Activated gamma-delta T cell treated with anti-CD3 and anti-CD28 coated beads, Interleukin-2, amount 50 U/mL, for 16 hours (primary cell): ENCODE data around the gene TNFRSF19.
"Not testable (repeated sequence)": the region's sequence is repeated elsewhere in the genome, so short reads cannot be mapped to it uniquely, and the experiment has no call there.

Experiments used
- DNase-seq: peaks from one replicate; pipeline ENCODE4 v3.0.0-alpha.2; 2020; ENCODE audit warnings: low read depth

The TNFRSF19 gene

DNA sequence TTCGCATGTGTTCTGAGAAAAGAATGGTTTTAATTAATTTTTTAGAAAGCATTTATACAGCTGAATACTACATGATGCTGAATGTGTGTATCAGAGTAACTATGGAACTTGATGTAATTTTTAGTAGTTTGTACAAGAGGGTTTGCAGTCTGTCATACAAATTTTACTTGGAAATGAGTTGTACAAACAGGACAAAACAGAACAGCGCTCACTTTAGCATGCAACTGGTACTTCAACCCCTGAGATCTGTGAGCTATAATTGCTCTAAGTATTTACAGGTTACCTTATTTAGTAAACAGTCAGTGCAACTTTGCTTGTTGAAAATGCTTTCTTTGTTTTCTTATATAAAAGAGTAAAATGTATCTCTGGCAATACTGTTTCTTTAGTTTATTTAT, 706 bp downstream of the TNFRSF19 start:
- no peak for DNase-seq

DNA sequence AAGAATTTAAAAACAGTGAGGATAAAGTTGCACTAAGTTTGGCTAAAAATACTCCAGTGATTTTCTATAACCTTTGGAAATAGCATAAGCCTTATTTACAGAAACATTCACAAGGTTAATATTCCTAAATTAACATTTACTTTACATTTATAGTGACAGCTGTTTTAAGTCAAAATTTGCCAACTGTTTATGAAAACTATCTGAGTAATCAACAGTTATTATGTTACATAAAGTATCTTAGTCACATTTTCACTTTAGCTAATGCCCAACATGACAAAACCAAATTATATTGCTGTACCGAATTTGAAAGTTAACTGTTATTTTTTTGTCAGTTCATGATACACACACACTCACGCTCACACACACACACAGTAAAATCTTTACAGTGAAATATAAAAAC, 1.2 kb downstream of the TNFRSF19 start:
- DNase-seq = no peak

DNA sequence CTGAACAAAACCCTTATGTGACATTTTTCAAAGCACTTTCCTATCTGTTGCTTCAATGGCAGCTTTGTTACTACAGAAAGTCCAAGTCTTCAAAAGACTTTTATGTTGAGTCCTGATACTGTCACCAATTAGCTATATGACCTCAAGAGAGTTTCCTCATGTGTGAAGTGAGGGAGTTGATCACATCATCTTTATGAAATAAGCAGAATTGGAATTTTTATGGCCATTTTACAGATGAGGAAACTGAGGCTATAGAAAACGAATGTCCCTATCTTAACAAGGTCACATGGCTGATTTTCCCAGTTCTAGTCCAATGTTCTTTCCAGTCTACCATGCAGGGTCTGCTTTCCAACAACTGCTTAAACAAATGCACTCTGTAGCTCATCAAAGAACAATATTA, 2.6 kb downstream of the TNFRSF19 start:
- DNase-seq = no peak

DNA sequence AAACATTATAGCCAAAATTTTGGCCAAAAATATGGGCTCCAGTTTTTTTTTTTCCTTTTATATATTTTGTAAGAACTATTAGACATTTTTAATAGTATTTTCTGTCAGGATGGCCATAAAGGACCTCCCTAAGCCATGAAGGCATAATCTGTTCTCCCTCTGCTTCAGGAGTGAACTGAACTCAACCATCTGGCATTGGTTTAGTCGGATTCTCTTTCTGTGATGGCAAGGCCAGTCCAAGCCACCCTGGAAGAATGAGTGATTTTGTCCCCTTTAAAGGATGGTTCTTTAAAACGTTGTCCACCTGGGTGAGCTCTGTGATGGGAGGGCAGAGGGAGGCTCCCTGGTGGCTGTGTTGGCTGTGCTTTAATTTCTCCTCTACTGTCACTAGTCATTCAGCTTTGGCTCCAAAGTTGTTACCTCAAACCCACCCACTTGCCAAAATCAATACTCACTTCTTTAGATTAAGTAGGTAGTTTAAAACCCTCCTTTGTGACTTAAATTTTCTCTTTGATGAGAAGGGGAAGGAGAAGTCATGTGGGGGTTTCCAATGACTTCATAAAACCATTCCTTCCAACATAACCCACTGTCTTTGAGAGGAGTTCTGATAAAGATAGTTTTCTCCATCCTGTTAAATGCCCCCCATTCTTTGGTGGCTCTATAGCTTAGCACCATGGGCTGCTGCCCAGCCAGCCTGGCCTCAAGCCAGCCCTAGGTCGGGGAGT, 4.4 kb downstream of the TNFRSF19 start:
- no peak for DNase-seq

DNA sequence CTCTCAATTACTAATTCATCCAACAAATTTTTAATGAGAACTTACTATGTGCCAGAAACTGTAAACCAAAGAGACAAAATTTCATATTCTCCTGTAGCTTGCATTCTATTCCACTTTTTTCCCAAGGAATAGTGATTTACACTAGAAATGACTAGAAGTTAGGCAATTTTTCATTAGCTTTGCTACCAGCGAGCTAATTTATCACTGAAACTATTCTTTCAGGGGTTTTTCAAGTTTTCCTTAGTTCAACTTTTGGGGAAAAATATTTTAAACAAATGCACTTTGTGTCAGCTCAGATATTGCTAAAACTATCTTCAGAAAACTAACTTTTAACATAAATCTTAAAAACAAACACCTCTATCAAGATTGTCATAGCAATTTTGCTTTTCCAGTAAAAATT, 5.4 kb downstream of the TNFRSF19 start:
- DNase-seq = no peak

DNA sequence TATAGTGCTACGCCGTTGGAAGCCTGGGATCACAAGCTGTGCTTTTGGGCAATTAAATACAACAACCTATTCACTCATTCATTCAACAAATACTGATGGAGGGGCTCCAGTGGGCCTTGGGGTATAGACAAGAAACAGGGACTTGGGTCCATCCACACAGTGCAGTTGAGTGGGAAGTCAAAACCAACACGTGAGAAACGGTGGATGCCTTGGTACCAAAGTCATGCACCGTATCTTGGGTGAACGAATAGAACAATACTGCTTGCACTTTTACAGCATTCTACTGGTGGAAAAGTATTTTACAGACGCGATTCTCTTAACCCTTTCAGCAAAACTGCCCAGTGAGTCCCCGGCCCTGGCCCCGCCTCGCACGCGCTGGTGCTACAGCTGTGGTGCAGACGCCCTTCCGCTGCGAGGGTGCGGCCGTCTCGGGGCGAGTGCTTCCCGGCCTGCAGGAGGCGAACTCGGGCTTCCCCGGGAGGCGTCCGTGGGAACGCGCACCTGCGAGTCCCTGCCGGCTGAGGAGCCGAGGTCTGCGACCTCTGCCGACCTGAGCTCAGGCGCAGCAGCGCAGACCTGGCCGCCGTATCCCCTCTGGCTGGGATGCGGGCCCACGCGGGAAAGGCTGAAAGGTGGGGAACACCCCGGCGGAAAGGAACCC, 8.3 kb downstream of the TNFRSF19 start:
- DNase-seq = peak; percentile 12

DNA sequence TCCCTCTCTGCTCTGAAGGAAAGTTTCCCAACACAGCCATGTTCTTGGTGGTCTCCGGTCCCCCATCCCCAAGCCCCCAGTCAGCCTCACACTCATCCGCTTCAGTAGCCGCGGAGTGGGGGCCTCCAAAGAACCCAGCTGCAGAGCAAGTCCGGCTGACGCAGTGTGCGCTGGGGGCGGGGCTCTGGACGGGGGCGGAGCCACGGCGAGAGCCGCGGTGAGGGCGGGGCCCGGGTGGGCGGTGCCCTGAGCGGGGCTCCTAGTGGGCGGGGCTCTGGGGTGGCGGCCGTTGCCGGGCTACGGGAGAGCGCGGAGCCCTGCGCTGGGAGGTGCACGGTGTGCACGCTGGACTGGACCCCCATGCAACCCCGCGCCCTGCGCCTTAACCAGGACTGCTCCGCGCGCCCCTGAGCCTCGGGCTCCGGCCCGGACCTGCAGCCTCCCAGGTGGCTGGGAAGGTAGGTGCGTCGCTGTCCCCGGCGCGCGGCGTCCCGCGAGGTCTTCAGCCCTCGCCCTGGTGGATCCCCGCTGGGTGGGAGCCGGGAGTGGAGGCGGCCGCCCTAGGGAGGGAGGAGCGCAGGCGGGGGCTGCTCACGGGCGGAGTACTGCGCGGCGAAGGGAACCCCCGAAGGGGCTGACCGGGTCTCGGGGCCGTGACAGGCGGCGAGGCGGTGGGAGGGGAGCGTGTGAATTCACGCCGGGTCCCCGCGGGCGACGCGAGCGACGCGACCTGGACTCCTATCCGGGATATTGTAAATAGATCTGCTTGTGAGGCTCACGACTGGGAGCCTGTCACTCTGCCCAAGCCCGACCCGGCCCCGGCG, 9.1 kb downstream of the TNFRSF19 start:
- DNase-seq = peak; percentile 85

DNA sequence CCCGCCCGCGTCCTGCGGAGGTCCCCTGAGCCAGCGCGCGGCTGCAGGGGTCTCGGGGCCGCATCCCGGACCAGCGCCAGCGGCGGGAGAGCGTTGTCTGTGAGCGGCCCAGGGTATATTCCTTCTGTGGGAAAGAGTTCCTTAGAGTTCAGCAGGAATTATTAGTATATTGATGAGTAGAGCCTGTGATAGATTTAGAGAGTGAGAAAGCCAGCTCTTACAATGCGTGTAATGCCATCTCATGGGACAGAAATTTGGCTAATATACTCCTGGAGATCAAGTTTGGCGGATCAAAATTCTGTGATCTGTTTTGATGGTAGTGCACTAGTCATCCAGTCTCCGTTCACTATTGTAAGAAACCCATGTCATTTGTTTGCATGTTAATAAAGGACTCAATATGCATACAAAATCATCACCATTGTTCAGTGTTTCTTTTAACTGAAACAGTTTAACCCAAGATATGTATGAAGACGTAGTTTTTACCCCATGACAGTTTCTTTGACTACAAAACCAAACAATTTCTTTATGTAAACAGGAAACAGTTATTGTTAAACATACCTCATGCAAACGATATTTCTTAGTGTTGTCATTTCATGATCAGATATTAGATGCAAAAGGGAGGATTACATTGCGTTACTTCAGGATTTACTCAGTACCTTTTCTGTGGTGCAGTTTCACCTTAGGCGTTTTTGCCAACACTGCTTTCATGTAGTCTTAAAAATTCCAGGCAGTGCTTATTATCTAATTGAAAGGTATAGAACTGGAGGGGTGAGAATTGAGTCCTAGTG, 9.9 kb downstream of the TNFRSF19 start:
- no peak for DNase-seq

DNA sequence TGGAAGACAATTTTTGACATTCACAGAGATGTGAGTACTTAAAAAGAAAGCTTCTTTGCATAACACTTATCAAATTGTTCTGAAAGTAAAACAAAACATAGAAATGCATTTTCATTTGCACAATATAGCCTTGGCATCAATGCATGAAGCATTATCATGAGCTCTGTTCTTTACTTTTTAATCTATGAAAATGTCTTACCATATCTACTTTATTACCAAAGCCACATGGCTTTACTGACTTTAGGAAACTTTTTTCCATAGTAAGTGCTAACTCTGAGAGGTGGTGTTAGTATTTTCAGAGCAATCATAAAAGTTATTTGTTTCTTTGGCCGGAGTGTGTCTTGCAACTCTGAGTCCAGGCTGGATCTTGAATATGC, 10.5 kb downstream of the TNFRSF19 start:
- DNase-seq = no peak

DNA sequence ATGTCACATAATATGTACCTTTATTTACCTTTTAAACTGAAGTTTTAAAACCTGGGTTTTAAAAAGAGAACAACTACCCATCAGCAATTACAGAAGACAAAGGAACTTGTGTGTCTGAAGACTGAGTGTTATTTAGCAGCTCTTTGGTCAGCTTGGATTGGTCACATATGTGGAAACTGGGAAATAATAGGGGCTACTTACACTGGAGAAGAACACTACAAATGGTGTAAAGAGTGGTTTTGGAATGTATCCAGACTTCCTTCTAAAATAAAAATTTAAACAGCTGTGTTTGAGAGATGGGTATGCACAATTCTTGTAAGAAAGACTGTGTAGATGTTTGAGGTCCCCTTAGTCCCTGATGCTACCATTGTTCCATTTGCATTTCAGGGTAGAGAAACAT, 13.3 kb downstream of the TNFRSF19 start:
- no peak for DNase-seq

DNA sequence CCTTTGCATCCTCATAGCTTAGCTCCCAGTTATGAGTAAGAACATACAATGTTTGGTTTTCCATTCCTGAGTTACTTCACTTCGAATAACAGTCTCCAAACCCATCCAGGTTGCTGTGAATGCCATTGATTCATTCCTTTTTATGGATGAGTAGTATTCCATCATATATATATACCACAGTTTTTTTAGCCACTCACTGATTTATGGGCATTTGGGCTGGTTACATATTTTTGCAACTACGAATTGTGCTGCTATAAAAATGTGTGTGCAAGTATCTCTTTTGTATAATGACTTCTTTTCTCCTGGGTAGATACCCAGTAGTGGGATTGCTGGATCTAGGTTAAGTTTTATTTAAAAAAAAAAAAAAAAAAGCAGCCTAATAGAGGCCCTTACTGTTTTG, 14.1 kb downstream of the TNFRSF19 start:
- no peak for DNase-seq

DNA sequence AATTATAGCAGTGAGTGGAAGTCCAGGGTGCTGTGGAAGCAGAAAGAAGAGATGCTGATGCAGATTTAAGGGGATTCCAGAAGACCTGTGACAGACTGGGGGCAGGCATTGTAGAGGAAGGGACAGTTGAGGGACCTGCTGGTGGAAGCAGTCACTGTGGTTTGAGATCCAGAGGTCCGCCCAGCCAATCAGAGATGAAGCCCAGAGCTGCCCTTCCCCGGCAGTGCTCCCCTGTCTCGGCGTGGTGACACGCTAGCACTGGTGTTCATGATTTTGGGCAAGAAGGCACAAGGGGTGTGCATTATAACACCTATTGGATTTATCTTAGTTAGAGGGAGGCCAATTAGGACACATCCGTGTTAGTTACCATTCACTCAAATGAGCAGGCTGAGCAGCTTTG, 16.1 kb downstream of the TNFRSF19 start:
- DNase-seq = no peak

DNA sequence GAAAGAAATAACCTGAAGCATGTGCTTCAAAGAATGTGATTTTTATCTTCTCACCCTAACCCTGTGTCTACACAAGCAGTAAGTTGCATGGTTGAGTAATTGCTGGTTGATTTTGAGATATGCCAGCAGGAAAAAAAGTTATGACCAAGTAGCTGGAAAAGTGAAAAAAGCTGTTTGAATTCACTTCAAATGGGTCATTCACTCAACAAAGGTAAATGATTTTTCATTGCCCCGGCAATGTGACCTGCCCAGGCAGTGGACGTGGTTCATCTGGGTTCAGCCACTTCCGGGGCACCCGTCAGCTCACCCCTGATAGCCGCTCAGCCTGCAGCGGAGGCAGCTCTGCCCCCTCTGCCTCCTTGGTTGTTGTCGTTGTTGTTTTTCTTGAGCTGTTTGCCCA, 18.5 kb downstream of the TNFRSF19 start:
- DNase-seq = no peak

DNA sequence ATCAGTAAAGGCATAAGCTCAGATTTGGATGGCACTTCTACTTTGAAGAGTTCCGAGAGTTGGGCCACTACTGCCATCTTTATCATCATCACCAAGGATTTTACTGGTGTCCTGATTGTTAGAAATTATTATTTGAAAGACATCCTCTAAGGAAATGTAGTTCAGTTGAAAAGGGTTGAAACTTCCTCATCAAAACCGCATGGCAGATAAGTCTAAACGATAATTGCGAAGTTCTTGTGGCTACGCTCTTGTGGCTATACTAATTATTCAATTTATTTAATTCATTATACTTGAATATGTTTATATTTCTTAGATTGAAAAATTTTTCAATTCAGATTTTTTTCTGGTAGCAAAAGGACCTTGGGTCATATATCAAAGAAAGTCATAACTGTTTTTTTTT, 22.4 kb downstream of the TNFRSF19 start:
- no peak for DNase-seq

DNA sequence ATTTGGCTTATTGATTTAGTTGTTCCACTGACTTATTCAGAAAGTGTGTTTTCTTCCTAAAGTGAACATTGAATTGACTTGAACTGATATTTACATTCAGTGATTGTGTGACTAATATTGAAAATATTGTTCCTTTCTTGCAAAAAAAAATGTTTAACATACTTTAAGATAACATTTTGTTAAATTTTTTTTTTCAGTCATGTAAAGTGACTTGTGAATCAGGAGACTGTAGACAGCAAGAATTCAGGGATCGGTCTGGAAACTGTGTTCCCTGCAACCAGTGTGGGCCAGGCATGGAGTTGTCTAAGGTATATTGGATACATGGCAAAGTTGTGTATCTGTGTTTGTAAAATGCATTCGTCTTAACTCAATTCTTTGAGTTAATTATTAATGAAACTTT, 22.9 kb downstream of the TNFRSF19 start:
- no peak for DNase-seq

DNA sequence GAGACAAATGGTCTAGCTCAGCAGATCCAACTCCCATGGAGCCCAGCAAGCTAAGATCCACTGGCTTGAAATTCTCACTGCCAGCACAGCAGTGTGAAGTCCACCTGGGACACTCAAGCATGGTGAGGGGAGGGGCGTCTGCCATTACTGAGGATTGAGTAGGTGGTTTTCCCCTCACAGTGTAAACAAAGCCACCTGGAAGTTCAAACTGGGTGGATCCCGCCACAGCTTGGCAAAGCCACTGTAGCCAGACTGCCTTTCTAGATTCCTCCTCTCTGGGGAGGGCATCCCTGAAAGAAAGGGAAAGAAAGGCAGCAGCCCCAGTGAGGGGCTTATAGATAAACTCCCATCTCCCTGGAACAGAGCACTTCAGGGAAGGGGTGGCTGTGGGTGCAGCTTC, 24.1 kb downstream of the TNFRSF19 start:
- DNase-seq = not testable (repeated sequence)

DNA sequence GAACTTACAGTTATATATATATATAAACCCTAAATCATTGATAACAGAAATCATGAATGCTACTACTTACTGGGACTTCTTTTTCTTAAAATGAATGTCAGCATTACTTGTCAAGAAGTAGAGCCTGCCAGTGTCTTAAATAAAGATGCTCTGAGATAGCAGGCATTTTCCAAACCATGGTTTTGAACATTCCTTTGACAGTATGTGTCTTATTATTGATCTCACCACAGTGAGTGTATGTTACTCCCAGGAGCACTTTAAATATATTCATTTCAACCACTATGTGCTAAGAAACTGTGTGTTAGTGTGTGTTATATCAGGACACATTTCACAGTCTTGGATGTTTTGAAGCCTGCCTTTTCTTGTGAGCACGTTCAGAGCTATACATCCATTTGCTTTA, 28.2 kb downstream of the TNFRSF19 start:
- no peak for DNase-seq

DNA sequence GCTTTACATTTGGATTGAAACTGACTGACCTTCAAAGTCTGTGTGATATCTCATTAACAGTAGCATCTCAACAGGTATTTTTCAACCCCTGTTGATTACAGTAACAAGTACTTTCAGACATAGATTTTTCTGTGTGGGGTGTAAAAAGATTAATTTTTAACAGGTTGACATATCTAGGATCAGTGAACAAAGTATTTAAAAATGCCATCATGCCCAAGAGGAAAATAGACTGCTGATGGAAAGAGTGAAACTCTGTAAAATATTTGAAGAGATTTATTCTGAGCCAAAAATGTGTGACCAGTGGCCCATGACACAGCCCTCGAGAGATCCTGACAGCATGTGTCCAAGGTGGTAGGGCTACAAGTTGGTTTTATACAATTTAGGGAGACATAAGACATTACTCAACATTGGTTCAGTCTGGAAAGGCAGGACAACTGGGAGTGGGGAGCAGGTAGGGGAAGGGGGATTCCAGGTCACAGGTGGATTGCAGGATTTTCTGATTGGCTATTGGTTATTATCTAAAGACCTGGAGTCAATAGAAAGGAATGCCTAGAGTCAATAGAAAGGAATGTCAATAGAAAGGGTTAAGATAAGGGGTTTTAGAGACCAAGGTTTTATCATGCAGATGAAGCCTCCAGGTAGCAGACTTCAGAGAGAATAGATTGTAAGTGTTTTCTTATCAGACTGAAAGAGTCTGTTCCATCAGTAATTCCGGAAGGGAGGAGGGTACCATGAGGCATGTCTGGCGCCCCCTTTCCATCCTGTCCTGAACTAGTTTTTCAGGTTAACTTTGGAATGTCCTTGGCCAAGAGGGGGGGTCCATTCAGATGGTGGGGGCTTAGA, 29.1 kb downstream of the TNFRSF19 start:
- DNase-seq = no peak

DNA sequence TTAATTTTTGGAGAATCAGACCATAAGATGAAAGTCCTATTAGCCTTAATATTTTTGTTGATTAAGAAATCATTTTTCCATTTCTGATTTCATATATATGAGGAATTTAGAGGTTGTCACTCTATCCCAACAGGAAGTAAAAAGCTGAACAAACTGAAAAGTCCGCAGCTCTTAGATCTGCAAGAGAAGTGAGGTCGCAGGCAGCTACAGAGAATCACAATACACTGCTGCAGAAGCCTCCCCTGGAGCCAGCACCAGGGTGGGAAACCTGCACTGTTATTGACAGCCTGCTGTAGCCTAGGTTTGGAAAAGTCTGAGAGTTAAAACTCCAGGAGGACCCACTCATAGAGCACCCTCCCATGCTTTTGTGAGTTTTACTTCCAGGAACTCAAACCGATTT, 29.9 kb downstream of the TNFRSF19 start:
- no peak for DNase-seq

DNA sequence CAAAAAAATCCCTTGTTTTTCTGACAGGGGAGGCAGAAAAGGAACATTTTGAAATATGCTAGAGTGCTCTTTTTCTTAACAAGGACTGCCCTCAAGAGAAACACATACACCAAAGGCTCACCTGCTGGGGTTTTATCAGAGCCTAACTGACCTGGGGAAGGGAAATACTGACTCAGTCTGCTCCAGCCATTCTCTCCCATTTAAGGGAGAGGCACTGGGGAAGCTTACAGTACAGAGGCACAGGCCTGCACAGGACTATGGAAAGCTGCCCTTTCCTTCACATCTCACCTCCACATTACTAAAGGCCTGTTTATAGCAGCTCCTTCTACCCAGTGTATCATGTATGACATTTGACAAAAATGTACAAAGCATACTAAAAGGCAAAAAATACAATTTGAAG, 30.3 kb downstream of the TNFRSF19 start:
- DNase-seq = no peak

DNA sequence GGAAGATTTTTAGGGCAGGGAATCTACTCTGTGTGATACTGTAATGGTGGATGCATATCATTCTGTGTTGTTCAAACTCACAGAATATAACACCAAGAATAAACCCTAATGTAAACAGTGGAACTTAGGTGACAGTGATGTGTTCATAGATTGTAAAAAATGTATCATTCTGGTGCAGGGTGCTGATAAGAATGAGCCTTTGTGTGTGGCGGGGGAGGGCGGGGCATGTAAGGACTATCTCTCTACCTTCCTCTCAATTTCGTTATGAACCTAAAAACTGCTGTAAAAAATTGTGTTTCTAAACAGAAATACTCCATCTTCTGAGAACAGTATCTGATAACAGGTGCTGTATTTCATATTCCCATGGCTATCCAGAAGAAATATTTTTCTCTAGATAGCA, 35.6 kb downstream of the TNFRSF19 start:
- DNase-seq = no peak

DNA sequence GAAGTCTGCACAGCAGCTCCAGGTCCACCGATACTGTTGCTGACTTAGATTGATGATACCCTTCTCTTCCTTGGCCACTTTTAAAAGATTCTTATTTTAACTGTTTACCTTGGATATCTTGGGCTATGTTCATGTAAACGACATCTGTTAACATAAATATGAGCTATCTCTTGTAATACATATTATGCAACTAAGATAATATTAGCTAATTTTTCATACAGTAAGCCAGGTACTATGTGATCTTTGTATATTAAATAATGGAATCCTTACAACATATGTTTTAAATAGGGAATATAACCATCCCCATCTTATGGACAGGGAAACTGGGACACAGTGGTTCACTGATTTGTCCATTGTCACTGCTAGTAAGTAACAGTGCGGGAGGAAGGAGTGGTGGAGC, 37.9 kb downstream of the TNFRSF19 start:
- no peak for DNase-seq
